DMS153 treated with DMSO at 0.1 percent for 48 hours (cell line): ENCODE measurements around the gene CIP2A.
"Not testable (repeated sequence)": the region's sequence is repeated elsewhere in the genome, so short reads cannot be mapped to it uniquely, and the experiment has no call there.

Experiments
- DNase-seq: peaks from one replicate; lab custom pipeline; 2025; ENCODE audit not compliant: unreplicated experiment; lab: John Stamatoyannopoulos, UW

CIP2A gene

GRCh38 chr3:108589081-108589997 lies at the start of gene CIP2A, which contains the start of gene DZIP3:
TSS of gene CIP2A (minus strand) at chr3:108589438. CDS start at chr3:108589375, 63 bp downstream.
TSS of gene DZIP3 (plus strand) at chr3:108589722. CDS start at chr3:108605407, 15,685 bp downstream.
- peak; percentile 93 for DNase-seq

- no peak for DNase-seq
Measured at GRCh38 chr3:108629974-108630373, 40.7 kb upstream of the CIP2A start.

GRCh38 chr3:108623504-108623903 lies 34.3 kb upstream of the CIP2A start:
- no peak for DNase-seq

- DNase-seq: no peak
Measured at GRCh38 chr3:108620250-108620649, 31.0 kb upstream of the CIP2A start.

GRCh38 chr3:108616090-108616489 lies 26.9 kb upstream of the CIP2A start:
- DNase-seq: not testable (repeated sequence)

GRCh38 chr3:108610651-108611050 lies 21.4 kb upstream of the CIP2A start:
- no peak for DNase-seq

GRCh38 chr3:108608750-108609149 lies 19.5 kb upstream of the CIP2A start:
- DNase-seq: no peak

GRCh38 chr3:108605491-108605890 lies 16.3 kb upstream of the CIP2A start:
- no peak for DNase-seq

GRCh38 chr3:108605028-108605427 lies 15.8 kb upstream of the CIP2A start:
- no peak for DNase-seq

GRCh38 chr3:108603691-108604090 lies 14.5 kb upstream of the CIP2A start:
- no peak for DNase-seq

GRCh38 chr3:108602935-108603294 lies 13.7 kb upstream of the CIP2A start:
- no peak for DNase-seq

GRCh38 chr3:108602249-108602934 lies 13.2 kb upstream of the CIP2A start:
- DNase-seq: peak; percentile 7

GRCh38 chr3:108599677-108600409 lies 10.6 kb upstream of the CIP2A start:
- no peak for DNase-seq

- DNase-seq: no peak
Measured at GRCh38 chr3:108598375-108598774, 9.1 kb upstream of the CIP2A start.

GRCh38 chr3:108595321-108595720 lies 6.1 kb upstream of the CIP2A start:
- no peak for DNase-seq

GRCh38 chr3:108590460-108590859 lies 1.2 kb upstream of the CIP2A start:
- DNase-seq: peak; percentile 4

GRCh38 chr3:108589998-108590323 lies 723 bp upstream of the CIP2A start:
- no peak for DNase-seq

GRCh38 chr3:108588601-108589000 lies 637 bp downstream of the CIP2A start:
- DNase-seq: no peak

- no peak for DNase-seq
Measured at GRCh38 chr3:108578064-108578463, 11.2 kb downstream of the CIP2A start.

- DNase-seq: no peak
Measured at GRCh38 chr3:108569336-108569735, 19.9 kb downstream of the CIP2A start.

- DNase-seq: no peak
Measured at GRCh38 chr3:108566599-108566998, 22.6 kb downstream of the CIP2A start.

GRCh38 chr3:108565506-108565905 lies 23.7 kb downstream of the CIP2A start:
- no peak for DNase-seq
